GM23338 (cell line): Measurements from ENCODE around the gene PDLIM5. TPM values are rescaled to one million over a fixed set of nuclear protein-coding genes. Genes with fewer than 3 reads are reported as not detected.

ENCODE experiments used
- ATAC-seq: fragments of 200-7000 bp; cut with Tn5 transposase; 3 replicates; pipeline ENCODE4 v1.9.1; 2020
- DNase-seq: peaks from one replicate; pipeline ENCODE4 v3.0.0-alpha.2; 2015; ENCODE audit warnings: low spot score
- H2AFZ ChIP-seq: fragments of 200-600 bp; sonication (generic); 2 replicates; pipeline ENCODE4 v1.8.0; 2016; ENCODE audit warnings: antibody characterized with exemption, mild to moderate bottlenecking, moderate library complexity
- H3F3A ChIP-seq: fragments of 200-600 bp; sonication (generic); replicated peaks from 2 replicates; pipeline ENCODE4 v1.8.0; 2017; ENCODE audit warnings: antibody characterized with exemption, mixed run types, low read depth
- H3K27ac ChIP-seq: fragments of 200-600 bp; sonication (generic); 2 replicates; pipeline ENCODE4 v1.6.1; 2016; ENCODE audit warnings: low read depth
- H3K27me3 ChIP-seq: fragments of 200-600 bp; sonication (generic); 2 replicates; pipeline ENCODE4 v1.8.0; 2016; ENCODE audit warnings: mild to moderate bottlenecking, mixed run types, moderate library complexity; ENCODE audit not compliant: insufficient read depth
- H3K36me3 ChIP-seq: fragments of 200-600 bp; sonication (generic); 2 replicates; pipeline ENCODE4 v1.8.0; 2016; ENCODE audit warnings: mild to moderate bottlenecking; ENCODE audit not compliant: insufficient read depth
- H3K4me1 ChIP-seq: fragments of 200-600 bp; sonication (generic); 2 replicates; pipeline ENCODE4 v1.8.0; 2016; ENCODE audit warnings: mild to moderate bottlenecking, moderate library complexity; ENCODE audit not compliant: insufficient read depth
- H3K4me2 ChIP-seq: fragments of 200-600 bp; sonication (generic); 2 replicates; pipeline ENCODE4 v1.7.1; 2017; ENCODE audit warnings: mixed run types
- H3K4me3 ChIP-seq: fragments of 200-600 bp; sonication (generic); 2 replicates; pipeline ENCODE4 v1.6.1; 2016; ENCODE audit warnings: mixed run types
- H3K79me2 ChIP-seq: fragments of 200-600 bp; sonication (generic); replicated peaks from 2 replicates; pipeline ENCODE4 v1.8.0; 2017; ENCODE audit warnings: mild to moderate bottlenecking; ENCODE audit not compliant: insufficient read depth
- H3K9me2 ChIP-seq: fragments of 200-600 bp; sonication (generic); 2 replicates; pipeline ENCODE4 v1.8.0; 2017; ENCODE audit not compliant: insufficient read depth
- H4K20me1 ChIP-seq: fragments of 200-600 bp; sonication (generic); replicated peaks from 2 replicates; pipeline ENCODE4 v1.8.0; 2017; ENCODE audit warnings: mild to moderate bottlenecking; ENCODE audit not compliant: insufficient read depth
- H3K27ac Mint-ChIP-seq: 2 replicates; pipeline ENCODE4 v1.8.0; 2020; ENCODE audit warnings: inconsistent platforms, mild to moderate bottlenecking, moderate library complexity, mixed read lengths
- H3K27me3 Mint-ChIP-seq: 3 replicates; pipeline ENCODE4 v1.8.0; 2022; ENCODE audit warnings: low read depth, mild to moderate bottlenecking, moderate library complexity, mixed read lengths, inconsistent platforms; ENCODE audit not compliant: insufficient read depth, poor library complexity
- H3K36me3 Mint-ChIP-seq: 3 replicates; pipeline ENCODE4 v1.8.0; 2021; ENCODE audit warnings: low read depth, mild to moderate bottlenecking, inconsistent platforms, moderate library complexity, mixed read lengths
- H3K4me1 Mint-ChIP-seq: 3 replicates; pipeline ENCODE4 v1.8.0; 2020; ENCODE audit warnings: mild to moderate bottlenecking, inconsistent platforms, mixed read lengths
- H3K4me3 Mint-ChIP-seq: 3 replicates; pipeline ENCODE4 v1.8.0; 2021; ENCODE audit warnings: moderate library complexity, mild to moderate bottlenecking, inconsistent platforms, mixed read lengths
- H3K9me3 Mint-ChIP-seq: 3 replicates; pipeline ENCODE4 v1.8.0; 2020; ENCODE audit warnings: moderate library complexity, mild to moderate bottlenecking, inconsistent platforms, mixed read lengths
- CREB1 ChIP-seq: fragments of 250-450 bp; sonication (Bioruptor Pico); IDR thresholded peaks from 2 replicates; pipeline ENCODE4 v1.5.0; 2020; ENCODE audit warnings: low read depth, mild to moderate bottlenecking, moderate library complexity
- EZH2 ChIP-seq: fragments of 200-600 bp; sonication (generic); IDR thresholded peaks from one replicate; pipeline ENCODE4 v1.8.0; 2017; ENCODE audit warnings: antibody characterized with exemption, mild to moderate bottlenecking, low read depth; ENCODE audit not compliant: unreplicated experiment
- EZH2phosphoT487 ChIP-seq: fragments of 200-600 bp; sonication (generic); IDR thresholded peaks from one replicate; pipeline ENCODE4 v1.8.1; 2018; ENCODE audit warnings: antibody characterized with exemption; ENCODE audit not compliant: unreplicated experiment
- NANOG ChIP-seq: IDR thresholded peaks from 2 replicates; pipeline ENCODE4 v1.6.1; 2016; ENCODE audit warnings: antibody characterized with exemption, borderline replicate concordance
- POLR2AphosphoS5 ChIP-seq: IDR thresholded peaks from 2 replicates; pipeline ENCODE4 v1.6.1; 2016; ENCODE audit warnings: antibody characterized with exemption, low read depth
- STAT1 ChIP-seq: IDR thresholded peaks from one replicate; pipeline ENCODE4 v1.6.1; 2016; ENCODE audit warnings: antibody characterized with exemption; ENCODE audit not compliant: unreplicated experiment
- ZNF114 ChIP-seq: fragments of 250-450 bp; sonication (Bioruptor Pico); IDR thresholded peaks from 2 replicates; pipeline ENCODE4 v1.5.0; 2020; ENCODE audit warnings: mild to moderate bottlenecking, moderate library complexity
- ZNF331 ChIP-seq: fragments of 250-450 bp; sonication (Bioruptor Pico); IDR thresholded peaks from 2 replicates; pipeline ENCODE4 v1.5.0; 2020; ENCODE audit warnings: low read depth, mild to moderate bottlenecking, moderate library complexity
- polyA plus RNA-seq: library from polyadenylated mRNA; unstranded; fragments of >200 nt; fragmentation: Nextera tagmentation; extraction: Ambion mirVana; gene quantifications from 2 replicates; pipeline ENCODE4 v1.2.1, GENCODE V29; 2016
- total RNA-seq: library from RNA; depleted of rRNA; stranded (reverse); fragments of >200 nt; shearing (Covaris generic); gene quantifications from 2 replicates; pipeline ENCODE4 v1.2.3, GENCODE V29; 2014
- TF ChIP-seq, protein P1 (sequence below): IDR thresholded peaks from one replicate; pipeline ENCODE4 v1.6.1; 2018; ENCODE audit warnings: antibody characterized with exemption; ENCODE audit not compliant: unreplicated experiment
- TF ChIP-seq, protein P2 (sequence below), 2 experiments: fragments of 200-600 bp in 1 of 2; sonication (generic) in 1 of 2; conservative IDR thresholded peaks; 2 replicates each; pipeline versions ENCODE4 v1.5.1 to v1.6.1; 2016 to 2017; ENCODE audit warnings: antibody characterized with exemption in 2 of 2, low read depth in 2 of 2, mild to moderate bottlenecking in 2 of 2, moderate library complexity in 1 of 2
- TF ChIP-seq, protein P3 (sequence below): IDR thresholded peaks from 2 replicates; pipeline ENCODE4 v1.6.1; 2016; ENCODE audit warnings: antibody characterized with exemption

Gene PDLIM5
- total and polyA plus RNA-seq, 2 experiments from 2014 or later, result 45.2 to 53.0 TPM

DNA sequence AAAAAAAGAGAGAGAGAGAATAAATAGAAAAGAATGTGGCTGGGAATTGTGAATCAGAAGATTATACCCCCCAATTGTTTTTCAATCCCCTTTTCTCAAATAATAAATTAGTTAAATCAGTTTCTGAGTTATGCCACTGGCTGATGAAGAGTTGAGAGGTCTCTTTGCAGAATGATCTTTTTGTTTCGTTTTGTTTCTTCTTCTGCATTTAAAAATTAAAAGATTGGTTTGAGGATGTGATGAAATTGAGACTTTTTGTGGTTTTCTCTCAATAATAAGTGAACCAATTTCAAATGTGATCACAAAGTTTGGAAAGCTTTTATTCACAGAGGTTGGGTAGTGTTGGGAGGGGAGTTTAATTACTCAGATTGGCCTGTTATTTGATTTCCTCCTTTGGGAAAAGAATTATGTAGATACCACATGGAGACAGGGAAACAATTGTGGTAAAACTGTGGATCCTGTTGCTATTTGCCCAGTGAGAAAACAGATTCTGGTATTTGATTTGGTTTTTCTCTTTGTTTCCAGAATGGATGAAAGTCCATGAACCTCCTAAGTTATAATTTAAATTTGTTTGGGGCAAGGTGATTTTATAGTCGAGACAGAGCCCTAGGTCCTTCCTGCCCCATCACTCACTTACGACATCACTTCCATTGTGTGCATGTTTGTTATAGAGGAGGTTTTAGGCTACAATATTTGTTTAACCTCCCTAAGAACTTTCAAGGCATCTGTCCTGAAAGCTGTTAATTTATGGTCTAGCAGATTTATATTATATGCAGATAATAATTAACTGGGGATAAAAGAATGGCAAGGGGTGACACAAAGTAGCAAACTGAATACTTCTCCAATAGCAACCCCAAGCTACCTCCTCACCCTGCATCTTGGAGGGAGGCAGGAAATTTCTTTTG is 214.0 kb downstream of the PDLIM5 start (continued):
- TF ChIP-seq, protein P1, sequence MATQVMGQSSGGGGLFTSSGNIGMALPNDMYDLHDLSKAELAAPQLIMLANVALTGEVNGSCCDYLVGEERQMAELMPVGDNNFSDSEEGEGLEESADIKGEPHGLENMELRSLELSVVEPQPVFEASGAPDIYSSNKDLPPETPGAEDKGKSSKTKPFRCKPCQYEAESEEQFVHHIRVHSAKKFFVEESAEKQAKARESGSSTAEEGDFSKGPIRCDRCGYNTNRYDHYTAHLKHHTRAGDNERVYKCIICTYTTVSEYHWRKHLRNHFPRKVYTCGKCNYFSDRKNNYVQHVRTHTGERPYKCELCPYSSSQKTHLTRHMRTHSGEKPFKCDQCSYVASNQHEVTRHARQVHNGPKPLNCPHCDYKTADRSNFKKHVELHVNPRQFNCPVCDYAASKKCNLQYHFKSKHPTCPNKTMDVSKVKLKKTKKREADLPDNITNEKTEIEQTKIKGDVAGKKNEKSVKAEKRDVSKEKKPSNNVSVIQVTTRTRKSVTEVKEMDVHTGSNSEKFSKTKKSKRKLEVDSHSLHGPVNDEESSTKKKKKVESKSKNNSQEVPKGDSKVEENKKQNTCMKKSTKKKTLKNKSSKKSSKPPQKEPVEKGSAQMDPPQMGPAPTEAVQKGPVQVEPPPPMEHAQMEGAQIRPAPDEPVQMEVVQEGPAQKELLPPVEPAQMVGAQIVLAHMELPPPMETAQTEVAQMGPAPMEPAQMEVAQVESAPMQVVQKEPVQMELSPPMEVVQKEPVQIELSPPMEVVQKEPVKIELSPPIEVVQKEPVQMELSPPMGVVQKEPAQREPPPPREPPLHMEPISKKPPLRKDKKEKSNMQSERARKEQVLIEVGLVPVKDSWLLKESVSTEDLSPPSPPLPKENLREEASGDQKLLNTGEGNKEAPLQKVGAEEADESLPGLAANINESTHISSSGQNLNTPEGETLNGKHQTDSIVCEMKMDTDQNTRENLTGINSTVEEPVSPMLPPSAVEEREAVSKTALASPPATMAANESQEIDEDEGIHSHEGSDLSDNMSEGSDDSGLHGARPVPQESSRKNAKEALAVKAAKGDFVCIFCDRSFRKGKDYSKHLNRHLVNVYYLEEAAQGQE, result no peak
- TF ChIP-seq CREB1 (CRISPR knock-in tag), result no peak
- TF ChIP-seq NANOG, result no peak
- no peak for TF ChIP-seq ZNF331 (CRISPR knock-in tag)

- Mint-ChIP-seq H3K4me1 (no peaks in the 10 kb centered on the region), H3K27ac (no peak overlapping the region), H3K36me3 (no peaks in the 10 kb centered on the region), H3K4me3 (no peak overlapping the region), H3K9me3 (no peaks in the 10 kb centered on the region), H3K27me3 (no peaks in the 10 kb centered on the region)
- TF ChIP-seq EZH2 (no peak), POLR2AphosphoS5 (no peak), ZNF331 (CRISPR knock-in tag) (no peak), EZH2phosphoT487 (no peak), ZNF114 (CRISPR knock-in tag) (no peak), STAT1 (no peak), CREB1 (CRISPR knock-in tag) (no peak), NANOG (no peak)
- TF ChIP-seq, protein P2, sequence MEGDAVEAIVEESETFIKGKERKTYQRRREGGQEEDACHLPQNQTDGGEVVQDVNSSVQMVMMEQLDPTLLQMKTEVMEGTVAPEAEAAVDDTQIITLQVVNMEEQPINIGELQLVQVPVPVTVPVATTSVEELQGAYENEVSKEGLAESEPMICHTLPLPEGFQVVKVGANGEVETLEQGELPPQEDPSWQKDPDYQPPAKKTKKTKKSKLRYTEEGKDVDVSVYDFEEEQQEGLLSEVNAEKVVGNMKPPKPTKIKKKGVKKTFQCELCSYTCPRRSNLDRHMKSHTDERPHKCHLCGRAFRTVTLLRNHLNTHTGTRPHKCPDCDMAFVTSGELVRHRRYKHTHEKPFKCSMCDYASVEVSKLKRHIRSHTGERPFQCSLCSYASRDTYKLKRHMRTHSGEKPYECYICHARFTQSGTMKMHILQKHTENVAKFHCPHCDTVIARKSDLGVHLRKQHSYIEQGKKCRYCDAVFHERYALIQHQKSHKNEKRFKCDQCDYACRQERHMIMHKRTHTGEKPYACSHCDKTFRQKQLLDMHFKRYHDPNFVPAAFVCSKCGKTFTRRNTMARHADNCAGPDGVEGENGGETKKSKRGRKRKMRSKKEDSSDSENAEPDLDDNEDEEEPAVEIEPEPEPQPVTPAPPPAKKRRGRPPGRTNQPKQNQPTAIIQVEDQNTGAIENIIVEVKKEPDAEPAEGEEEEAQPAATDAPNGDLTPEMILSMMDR (conservative IDR thresholded peaks at IDR 0.05; ENCODE audit: low read depth in 2 of 2), result no peak
- TF ChIP-seq, protein P3, sequence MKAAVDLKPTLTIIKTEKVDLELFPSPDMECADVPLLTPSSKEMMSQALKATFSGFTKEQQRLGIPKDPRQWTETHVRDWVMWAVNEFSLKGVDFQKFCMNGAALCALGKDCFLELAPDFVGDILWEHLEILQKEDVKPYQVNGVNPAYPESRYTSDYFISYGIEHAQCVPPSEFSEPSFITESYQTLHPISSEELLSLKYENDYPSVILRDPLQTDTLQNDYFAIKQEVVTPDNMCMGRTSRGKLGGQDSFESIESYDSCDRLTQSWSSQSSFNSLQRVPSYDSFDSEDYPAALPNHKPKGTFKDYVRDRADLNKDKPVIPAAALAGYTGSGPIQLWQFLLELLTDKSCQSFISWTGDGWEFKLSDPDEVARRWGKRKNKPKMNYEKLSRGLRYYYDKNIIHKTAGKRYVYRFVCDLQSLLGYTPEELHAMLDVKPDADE, result no peak
- no peak overlapping the region for H3K27ac ChIP-seq
- no peak overlapping the region for H3K4me2 ChIP-seq
- no peaks in the 10 kb centered on the region; the same call in 1 of the 2 replicates for H3K36me3 ChIP-seq
- no peaks in the 10 kb centered on the region for H3F3A ChIP-seq
- DNase-seq, result no peak
- ATAC-seq, result no peak
- H3K4me3 ChIP-seq, result no peak overlapping the region
- H4K20me1 ChIP-seq, result no peaks in the 10 kb centered on the region
- H3K4me1 ChIP-seq, result no peaks in the 10 kb centered on the region
- H2AFZ ChIP-seq, result no peak overlapping the region
- no peaks in the 10 kb centered on the region for H3K79me2 ChIP-seq
- H3K9me2 ChIP-seq, result no peaks in the 10 kb centered on the region
- H3K27me3 ChIP-seq, result no peaks in the 10 kb centered on the region
Observed at GRCh38 chr4:94668724-94669123, 217.0 kb downstream of the PDLIM5 start.
